Mammary epithelial cell (primary cell): ENCODE data around the gene AGFG1.

ENCODE experiments used
- EZH2 ChIP-seq: IDR thresholded peaks from 2 replicates; pipeline ENCODE4 v1.6.1; 2012; ENCODE audit warnings: low read length, inconsistent platforms, borderline replicate concordance
- TF ChIP-seq, protein P1 (sequence below), 2 donors: IDR thresholded peaks in 1 of 2; conservative IDR thresholded peaks in 1 of 2; 2 replicates each; pipeline ENCODE4 v1.5.1; 2011 to 2012; ENCODE audit warnings: inconsistent platforms in 2 of 2, low read length in 2 of 2, mild to moderate bottlenecking in 2 of 2, control low read depth in 1 of 2, low read depth in 1 of 2; ENCODE audit not compliant: insufficient read depth in 1 of 2; ENCODE audit errors: extremely low read depth in 1 of 2

DNA sequence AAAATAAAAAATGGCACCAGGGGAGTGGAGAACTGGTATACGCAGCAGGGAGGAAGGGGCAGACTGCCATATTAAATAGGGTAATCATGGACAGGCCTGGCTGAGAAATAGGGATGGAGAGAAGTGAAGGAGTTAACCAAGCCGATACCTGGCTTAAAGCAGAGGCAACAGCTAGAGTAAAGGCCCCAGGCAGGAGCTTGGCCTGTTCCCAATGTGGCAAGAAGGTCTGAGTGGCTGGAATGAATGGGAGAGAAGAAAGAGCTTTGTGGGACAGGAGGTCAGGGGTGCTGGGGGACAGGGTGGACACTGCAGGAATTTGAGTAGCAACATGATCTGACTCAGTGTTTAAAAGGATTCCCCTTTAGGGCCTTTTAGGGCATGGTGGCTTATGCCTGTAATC is 15.9 kb upstream of the AGFG1 start:
- TF ChIP-seq, protein P1, sequence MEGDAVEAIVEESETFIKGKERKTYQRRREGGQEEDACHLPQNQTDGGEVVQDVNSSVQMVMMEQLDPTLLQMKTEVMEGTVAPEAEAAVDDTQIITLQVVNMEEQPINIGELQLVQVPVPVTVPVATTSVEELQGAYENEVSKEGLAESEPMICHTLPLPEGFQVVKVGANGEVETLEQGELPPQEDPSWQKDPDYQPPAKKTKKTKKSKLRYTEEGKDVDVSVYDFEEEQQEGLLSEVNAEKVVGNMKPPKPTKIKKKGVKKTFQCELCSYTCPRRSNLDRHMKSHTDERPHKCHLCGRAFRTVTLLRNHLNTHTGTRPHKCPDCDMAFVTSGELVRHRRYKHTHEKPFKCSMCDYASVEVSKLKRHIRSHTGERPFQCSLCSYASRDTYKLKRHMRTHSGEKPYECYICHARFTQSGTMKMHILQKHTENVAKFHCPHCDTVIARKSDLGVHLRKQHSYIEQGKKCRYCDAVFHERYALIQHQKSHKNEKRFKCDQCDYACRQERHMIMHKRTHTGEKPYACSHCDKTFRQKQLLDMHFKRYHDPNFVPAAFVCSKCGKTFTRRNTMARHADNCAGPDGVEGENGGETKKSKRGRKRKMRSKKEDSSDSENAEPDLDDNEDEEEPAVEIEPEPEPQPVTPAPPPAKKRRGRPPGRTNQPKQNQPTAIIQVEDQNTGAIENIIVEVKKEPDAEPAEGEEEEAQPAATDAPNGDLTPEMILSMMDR (conservative IDR thresholded peaks at IDR 0.05 in 1 of 2, IDR thresholded peaks at IDR 0.05 in 1 of 2; ENCODE audit: extremely low read depth in 1 of 2, insufficient read depth in 1 of 2, low read depth in 1 of 2, low read length in 2 of 2) = no peak
- TF ChIP-seq EZH2 = no peak
